RWPE1 (cell line): ENCODE measurements around the gene CPAMD8.

Source experiments
- CTCF ChIA-PET: fragments of 350-600 bp; sonication (Branson Sonifier 250); formaldehyde crosslinking; extraction: SDS; loops from one replicate; lab custom pipeline; 2021; lab: Yijun Ruan, JAX
- POLR2A ChIA-PET: fragments of 400-600 bp; formaldehyde crosslinking; extraction: SDS; loops from one replicate; lab custom pipeline; 2020; ENCODE audit warnings: antibody characterized with exemption; ENCODE audit not compliant: low non-redundant PET; lab: Yijun Ruan, JAX
- DNase-seq: peaks from one replicate; pipeline ENCODE4 v3.0.0; 2012; ENCODE audit warnings: low spot score
- H3K27ac ChIP-seq: fragments of 450-650 bp; 2 replicates; pipeline ENCODE4 v1.5.1; 2017
- CTCF ChIP-seq: fragments of 450-650 bp; conservative IDR thresholded peaks from 2 replicates; pipeline ENCODE4 v1.5.1; 2017; ENCODE audit warnings: low read depth, mild to moderate bottlenecking

Gene CPAMD8

GRCh38 chr19:16891696-16892382, 134.8 kb downstream of the CPAMD8 start:
- ChIA-PET POLR2A (no interaction called here), CTCF (no interaction called here)
- no peak for DNase-seq
- no peak for TF ChIP-seq CTCF
- 0 out of 2 replicates have a peak overlapping the region, but pooled peaks have one; percentile 2 for H3K27ac ChIP-seq

GRCh38 chr19:16890461-16891184, 136.0 kb downstream of the CPAMD8 start:
- POLR2A ChIA-PET, result no interaction called here
- no peak for TF ChIP-seq CTCF

DNA sequence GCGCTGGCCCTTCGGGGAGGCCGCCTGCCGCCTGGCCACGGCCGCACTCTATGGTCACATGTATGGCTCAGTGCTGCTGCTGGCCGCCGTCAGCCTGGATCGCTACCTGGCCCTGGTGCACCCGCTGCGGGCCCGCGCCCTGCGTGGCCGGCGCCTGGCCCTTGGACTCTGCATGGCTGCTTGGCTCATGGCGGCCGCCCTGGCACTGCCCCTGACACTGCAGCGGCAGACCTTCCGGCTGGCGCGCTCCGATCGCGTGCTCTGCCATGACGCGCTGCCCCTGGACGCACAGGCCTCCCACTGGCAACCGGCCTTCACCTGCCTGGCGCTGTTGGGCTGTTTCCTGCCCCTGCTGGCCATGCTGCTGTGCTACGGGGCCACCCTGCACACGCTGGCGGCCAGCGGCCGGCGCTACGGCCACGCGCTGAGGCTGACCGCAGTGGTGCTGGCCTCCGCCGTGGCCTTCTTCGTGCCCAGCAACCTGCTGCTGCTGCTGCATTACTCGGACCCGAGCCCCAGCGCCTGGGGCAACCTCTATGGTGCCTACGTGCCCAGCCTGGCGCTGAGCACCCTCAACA, 136.6 kb downstream of the CPAMD8 start:
- ChIA-PET CTCF (no interaction called here), POLR2A (no interaction called here)
- no peak for TF ChIP-seq CTCF
- no peak for DNase-seq
- H3K27ac ChIP-seq, result 0 out of 2 replicates have a peak overlapping the region, but pooled peaks have one; percentile 2

More at GRCh38 chr19:16890461-16891184, 136.0 kb downstream of the CPAMD8 start:
- DNase-seq, result no peak
- CTCF ChIA-PET, result no interaction called here
- H3K27ac ChIP-seq, result peak overlapping the region; percentile 2; the same call in 1 of the 2 replicates

- 0 out of 2 replicates have a peak overlapping the region, but pooled peaks have one; percentile 15 for H3K27ac ChIP-seq
- ChIA-PET POLR2A (no interaction called here), CTCF (no interaction called here)
- TF ChIP-seq CTCF, result no peak
- no peak for DNase-seq
Measured at GRCh38 chr19:16889366-16889882, 137.2 kb downstream of the CPAMD8 start.

DNA sequence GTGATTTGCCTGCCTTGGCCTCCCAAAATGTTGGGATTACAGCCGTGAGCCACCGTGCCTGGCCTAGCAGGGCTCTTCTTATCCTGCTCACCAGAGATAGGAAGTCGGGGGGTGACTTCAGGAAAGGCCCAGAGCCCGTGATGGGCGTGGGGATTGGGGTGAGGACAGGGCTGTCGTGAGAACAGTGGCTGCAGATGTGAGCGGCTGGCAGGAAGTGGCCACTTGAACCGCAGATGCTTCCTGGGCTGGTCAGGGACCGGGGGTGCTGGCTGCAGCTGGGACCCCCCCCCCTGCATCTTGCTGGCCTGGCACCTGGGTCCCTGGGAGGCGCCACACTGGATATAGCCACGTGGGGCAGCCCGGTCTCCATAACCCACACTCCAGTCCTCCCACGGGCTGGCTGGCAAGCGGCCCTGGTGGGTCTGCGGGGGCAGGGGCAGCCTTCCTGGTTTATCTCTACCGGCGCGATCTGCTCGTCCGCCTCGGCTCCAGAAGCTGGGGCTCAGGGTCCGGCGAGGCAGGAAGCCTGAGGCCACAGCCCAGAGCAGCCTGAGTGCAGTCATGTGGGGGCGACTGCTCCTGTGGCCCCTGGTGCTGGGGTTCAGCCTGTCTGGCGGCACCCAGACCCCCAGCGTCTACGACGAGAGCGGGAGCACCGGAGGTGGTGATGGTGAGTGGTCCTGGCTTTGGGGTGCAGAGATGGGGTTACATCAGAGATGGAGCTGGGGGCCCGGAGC, 137.8 kb downstream of the CPAMD8 start, which contains the start of gene F2RL3:
Gene F2RL3, plus strand, starts transcription at position 371 of the 737 bp plus-strand sequence. Its CDS starts 191 bp downstream, at position 562.
- peak within 1 kb of the TSS; percentile 94 for H3K27ac ChIP-seq
- no peak for TF ChIP-seq CTCF
- DNase-seq, result no peak
- ChIA-PET POLR2A (interaction anchor here (0.7 kb wide), 1 partner anchor 98 kb away, joined by 3 read pairs; no protein-coding TSS in a partner anchor), CTCF (no interaction called here)
